ENCODE data around the gene SPINK4.

DNA sequence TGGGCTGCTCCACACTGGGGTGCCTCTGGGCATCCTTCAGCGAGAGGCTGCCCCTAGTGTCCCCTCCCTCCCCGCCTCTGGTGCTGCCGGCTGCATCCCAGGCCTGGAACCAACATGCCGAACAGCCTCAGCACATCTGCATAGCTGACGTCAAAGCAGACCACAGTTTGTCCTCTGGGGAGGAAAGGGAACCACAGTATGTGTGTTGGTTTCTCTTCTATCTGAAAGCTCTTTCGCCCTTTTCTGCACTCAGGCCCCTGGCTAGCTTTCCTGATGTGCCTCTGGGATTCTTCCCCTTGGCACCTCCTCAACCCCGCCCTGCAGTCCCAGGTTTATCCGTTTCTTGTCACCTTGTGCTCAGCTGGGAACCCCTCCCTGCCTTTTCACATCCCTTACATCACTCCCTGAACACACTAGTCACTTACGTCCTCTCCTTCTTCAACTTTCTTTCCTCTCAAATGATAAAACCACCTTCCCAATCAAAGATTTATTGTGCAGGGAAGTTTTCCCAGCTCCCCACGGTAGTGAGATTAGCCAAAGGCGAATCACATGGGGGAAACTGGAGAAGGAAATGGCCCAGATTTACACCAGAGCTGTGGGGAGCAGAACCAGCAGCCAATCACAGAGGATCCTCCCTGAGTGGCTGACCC lies 37.3 kb upstream of the SPINK4 start:
- TF ChIP-seq, protein P1, sequence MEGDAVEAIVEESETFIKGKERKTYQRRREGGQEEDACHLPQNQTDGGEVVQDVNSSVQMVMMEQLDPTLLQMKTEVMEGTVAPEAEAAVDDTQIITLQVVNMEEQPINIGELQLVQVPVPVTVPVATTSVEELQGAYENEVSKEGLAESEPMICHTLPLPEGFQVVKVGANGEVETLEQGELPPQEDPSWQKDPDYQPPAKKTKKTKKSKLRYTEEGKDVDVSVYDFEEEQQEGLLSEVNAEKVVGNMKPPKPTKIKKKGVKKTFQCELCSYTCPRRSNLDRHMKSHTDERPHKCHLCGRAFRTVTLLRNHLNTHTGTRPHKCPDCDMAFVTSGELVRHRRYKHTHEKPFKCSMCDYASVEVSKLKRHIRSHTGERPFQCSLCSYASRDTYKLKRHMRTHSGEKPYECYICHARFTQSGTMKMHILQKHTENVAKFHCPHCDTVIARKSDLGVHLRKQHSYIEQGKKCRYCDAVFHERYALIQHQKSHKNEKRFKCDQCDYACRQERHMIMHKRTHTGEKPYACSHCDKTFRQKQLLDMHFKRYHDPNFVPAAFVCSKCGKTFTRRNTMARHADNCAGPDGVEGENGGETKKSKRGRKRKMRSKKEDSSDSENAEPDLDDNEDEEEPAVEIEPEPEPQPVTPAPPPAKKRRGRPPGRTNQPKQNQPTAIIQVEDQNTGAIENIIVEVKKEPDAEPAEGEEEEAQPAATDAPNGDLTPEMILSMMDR (IDR thresholded peaks at IDR 0.05), result no peak
- TF ChIP-seq EZH2 (IDR thresholded peaks at IDR 0.05; ENCODE audit: borderline replicate concordance, insufficient read depth, low read depth, low read length, poor library complexity, severe bottlenecking), result no peak
